Lower leg skin (tissue), 3 donors: ENCODE data around the gene OLIG3.

Experiments used
- POLR2A ChIP-seq, 2 donors: fragments of 450-650 bp; IDR thresholded peaks; one replicate each; pipeline ENCODE4 v1.6.1; 2016 to 2017; ENCODE audit warnings: antibody characterized with exemption in 2 of 2, mild to moderate bottlenecking in 1 of 2, moderate library complexity in 1 of 2
- TF ChIP-seq, protein P1 (sequence below), 3 donors: fragments of 450-650 bp; IDR thresholded peaks; one replicate each; pipeline ENCODE4 v1.5.1; 2016; ENCODE audit warnings: antibody characterized with exemption in 3 of 3, mild to moderate bottlenecking in 3 of 3, moderate library complexity in 2 of 3

DNA sequence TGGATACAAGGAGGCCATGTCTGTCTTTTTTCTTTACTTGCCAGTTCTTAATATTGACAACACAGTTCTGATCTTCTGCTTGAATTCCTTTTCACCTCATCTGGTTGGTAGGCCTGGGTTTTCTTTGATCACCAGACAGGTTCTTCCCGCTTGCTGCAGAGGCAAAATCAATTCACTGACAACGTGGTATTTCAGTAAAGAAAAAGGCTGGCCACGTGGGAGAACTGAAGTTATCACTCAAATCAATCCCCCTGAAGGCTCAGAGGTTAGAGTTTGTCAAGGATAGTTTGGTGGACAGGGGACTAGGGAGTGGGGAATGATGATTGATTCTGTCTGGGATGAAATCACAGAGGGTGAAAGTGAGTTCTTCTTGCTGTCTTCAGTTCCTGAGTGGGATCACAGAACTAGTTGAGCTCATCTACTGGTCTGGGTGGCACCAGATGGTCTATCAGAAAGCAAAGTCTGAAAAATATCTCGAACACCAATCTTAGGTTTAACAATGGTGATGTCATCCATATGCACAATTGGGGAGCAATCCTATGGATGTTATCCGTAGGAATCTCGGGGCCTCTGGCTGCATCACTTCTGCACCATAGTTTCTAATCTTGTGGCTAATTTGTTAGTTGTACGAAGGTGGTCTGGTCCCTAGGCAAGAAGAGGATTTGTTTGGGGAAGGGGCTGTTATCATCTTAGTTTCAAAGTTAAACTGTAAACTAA, 37.3 kb upstream of the OLIG3 start:
- TF ChIP-seq POLR2A (IDR thresholded peaks at IDR 0.05), result no peak
- TF ChIP-seq, protein P1, sequence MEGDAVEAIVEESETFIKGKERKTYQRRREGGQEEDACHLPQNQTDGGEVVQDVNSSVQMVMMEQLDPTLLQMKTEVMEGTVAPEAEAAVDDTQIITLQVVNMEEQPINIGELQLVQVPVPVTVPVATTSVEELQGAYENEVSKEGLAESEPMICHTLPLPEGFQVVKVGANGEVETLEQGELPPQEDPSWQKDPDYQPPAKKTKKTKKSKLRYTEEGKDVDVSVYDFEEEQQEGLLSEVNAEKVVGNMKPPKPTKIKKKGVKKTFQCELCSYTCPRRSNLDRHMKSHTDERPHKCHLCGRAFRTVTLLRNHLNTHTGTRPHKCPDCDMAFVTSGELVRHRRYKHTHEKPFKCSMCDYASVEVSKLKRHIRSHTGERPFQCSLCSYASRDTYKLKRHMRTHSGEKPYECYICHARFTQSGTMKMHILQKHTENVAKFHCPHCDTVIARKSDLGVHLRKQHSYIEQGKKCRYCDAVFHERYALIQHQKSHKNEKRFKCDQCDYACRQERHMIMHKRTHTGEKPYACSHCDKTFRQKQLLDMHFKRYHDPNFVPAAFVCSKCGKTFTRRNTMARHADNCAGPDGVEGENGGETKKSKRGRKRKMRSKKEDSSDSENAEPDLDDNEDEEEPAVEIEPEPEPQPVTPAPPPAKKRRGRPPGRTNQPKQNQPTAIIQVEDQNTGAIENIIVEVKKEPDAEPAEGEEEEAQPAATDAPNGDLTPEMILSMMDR (IDR thresholded peaks at IDR 0.05), result no peak
